NCI-H187 treated with DMSO at 0.1 percent for 48 hours (cell line): ENCODE data around the gene ESR2.
"Not testable (repeated sequence)": the region's sequence is repeated elsewhere in the genome, so short reads cannot be mapped to it uniquely, and the experiment has no call there.

Experiments used
- DNase-seq: peaks from one replicate; lab custom pipeline; 2025; lab: John Stamatoyannopoulos, UW

ESR2 gene

GRCh38 chr14:64220466-64220865 is 73.7 kb downstream of the ESR2 start:
- DNase-seq: no peak

- no peak for DNase-seq
These were observed 74.1 kb downstream of the ESR2 start for GRCh38 chr14:64220056-64220455.

- no peak for DNase-seq
These were observed 75.6 kb downstream of the ESR2 start for GRCh38 chr14:64218344-64219240.

- DNase-seq: no peak
These were observed 76.3 kb downstream of the ESR2 start for GRCh38 chr14:64217834-64218233.

- no peak for DNase-seq
These were observed 76.9 kb downstream of the ESR2 start for GRCh38 chr14:64217308-64217707.

GRCh38 chr14:64215978-64216377 is 78.2 kb downstream of the ESR2 start:
- DNase-seq: no peak

DNA sequence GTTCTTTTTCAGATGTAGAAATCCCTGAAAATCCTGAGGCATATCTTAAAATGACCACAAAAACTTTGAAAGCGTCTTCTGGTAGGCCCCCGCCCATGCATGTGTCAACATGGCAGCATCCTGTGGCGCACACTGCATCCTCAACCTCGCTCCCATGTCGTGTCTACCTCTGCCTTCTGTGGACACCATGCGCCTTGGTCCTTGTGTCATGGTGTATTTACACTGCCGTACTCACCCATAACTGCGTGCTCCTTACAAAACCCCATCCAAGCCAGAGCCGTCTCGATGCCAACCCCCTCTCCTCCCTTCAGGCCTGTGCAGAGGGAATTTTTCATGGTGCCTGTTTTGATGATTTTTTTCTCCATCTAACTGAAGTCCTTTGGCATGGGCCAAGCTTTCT is 78.9 kb downstream of the ESR2 start:
- no peak for DNase-seq

GRCh38 chr14:64213853-64214570 is 80.2 kb downstream of the ESR2 start:
- no peak for DNase-seq

- no peak for DNase-seq
These were observed 81.1 kb downstream of the ESR2 start for GRCh38 chr14:64213086-64213485.

GRCh38 chr14:64212666-64213065 is 81.5 kb downstream of the ESR2 start:
- DNase-seq: no peak

GRCh38 chr14:64210912-64211311 is 83.3 kb downstream of the ESR2 start:
- DNase-seq: not testable (repeated sequence)

DNA sequence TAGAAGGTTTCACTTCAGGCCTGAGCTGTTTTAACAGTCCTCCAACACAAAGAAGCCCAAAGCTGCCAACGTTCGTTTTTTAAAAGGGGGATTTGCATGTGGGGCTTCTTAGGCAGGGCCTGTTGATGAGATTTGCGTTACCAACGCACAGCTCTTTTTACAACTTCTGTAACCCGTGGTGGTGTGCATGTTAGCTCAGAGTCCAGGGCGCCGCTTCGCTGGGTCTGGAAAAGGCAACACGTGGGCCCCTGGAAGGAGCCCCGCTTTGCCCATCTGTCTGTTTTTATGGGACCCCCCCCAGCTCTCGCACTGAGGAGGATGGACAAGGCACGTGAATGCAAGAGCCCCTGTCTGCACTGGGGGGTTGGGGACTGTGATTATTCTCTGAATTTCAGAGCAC is 84.0 kb downstream of the ESR2 start:
- no peak for DNase-seq

GRCh38 chr14:64209444-64210131 is 84.6 kb downstream of the ESR2 start:
- DNase-seq: no peak

GRCh38 chr14:64208981-64209380 is 85.2 kb downstream of the ESR2 start:
- no peak for DNase-seq

- DNase-seq: no peak
These were observed 85.9 kb downstream of the ESR2 start for GRCh38 chr14:64208261-64208660.

- no peak for DNase-seq
These were observed 90.7 kb downstream of the ESR2 start for GRCh38 chr14:64203366-64204006.

GRCh38 chr14:64202716-64203115 is 91.5 kb downstream of the ESR2 start:
- no peak for DNase-seq

DNA sequence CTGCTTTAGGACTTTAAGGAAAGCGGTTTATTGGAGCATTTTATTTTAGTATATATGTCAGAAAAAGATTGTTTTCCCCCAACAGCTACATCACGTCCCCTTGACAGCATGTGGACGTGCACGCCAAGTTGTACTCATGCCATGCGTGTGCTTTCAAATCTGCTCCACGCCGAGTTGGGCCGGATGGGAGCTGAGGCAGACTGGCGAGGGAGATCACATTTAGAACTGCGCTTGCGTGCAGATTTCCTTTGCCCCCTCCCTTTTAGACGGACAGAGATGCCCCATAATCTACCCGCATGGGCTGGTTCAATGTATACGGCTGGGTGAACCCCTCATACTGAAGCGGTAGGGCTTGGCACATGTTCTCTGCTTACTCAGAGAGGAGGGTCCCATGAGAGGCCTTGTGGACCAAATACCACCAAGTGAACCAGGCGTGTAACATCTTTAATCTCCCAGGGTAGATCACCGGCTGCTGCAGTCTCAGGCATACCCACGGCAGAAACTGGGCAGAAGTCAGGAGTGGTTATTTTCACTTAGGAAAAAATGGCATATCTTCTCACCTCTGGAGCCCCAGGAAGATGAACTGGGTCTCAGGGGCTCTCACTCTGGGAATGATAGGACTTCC is 92.1 kb downstream of the ESR2 start:
- no peak for DNase-seq

- no peak for DNase-seq
These were observed 92.9 kb downstream of the ESR2 start for GRCh38 chr14:64201296-64201695.

GRCh38 chr14:64200170-64200569 is 94.0 kb downstream of the ESR2 start:
- DNase-seq: no peak

GRCh38 chr14:64198486-64198885 is 95.7 kb downstream of the ESR2 start:
- DNase-seq: no peak

- no peak for DNase-seq
These were observed 96.2 kb downstream of the ESR2 start for GRCh38 chr14:64197996-64198395.
